HL-60 (cell line): ENCODE data around the gene IQCE.
A peak's percentile ranks its signal among the peaks of the same experiment; 100 is the strongest.

Experiments used
- DNase-seq, 2 experiments: peaks; one replicate each; pipeline ENCODE4 v3.0.0-alpha.2; 2010 to 2020; ENCODE audit warnings: low read depth in 1 of 2, low spot score in 1 of 2
- H3K27ac ChIP-seq: fragments of 250-450 bp; sonication (Bioruptor Pico); replicated peaks from 2 replicates; pipeline ENCODE4 v1.5.1; 2020; ENCODE audit warnings: mild to moderate bottlenecking, moderate library complexity
- H3K27me3 ChIP-seq: fragments of 250-450 bp; sonication (Bioruptor Pico); 2 replicates; pipeline ENCODE4 v1.5.1; 2021; ENCODE audit warnings: mild to moderate bottlenecking, moderate library complexity; ENCODE audit not compliant: insufficient read depth, poor library complexity, severe bottlenecking
- H3K4me3 ChIP-seq: replicated peaks from 2 replicates; pipeline ENCODE4 v1.5.1; 2011; ENCODE audit warnings: mild to moderate bottlenecking, control low read depth, low read length; ENCODE audit not compliant: insufficient read depth
- GABPA ChIP-seq: IDR thresholded peaks from 2 replicates; pipeline ENCODE4 v1.6.1; 2012; ENCODE audit warnings: low read depth
- POLR2AphosphoS5 ChIP-seq: IDR thresholded peaks from 2 replicates; pipeline ENCODE4 v1.6.1; 2012; ENCODE audit warnings: low read depth
- SPI1 ChIP-seq: IDR thresholded peaks from 2 replicates; pipeline ENCODE4 v1.6.1; 2012; ENCODE audit warnings: low read depth, mild to moderate bottlenecking, borderline replicate concordance
- TF ChIP-seq, protein P1 (sequence below): IDR thresholded peaks from 2 replicates; pipeline ENCODE4 v1.6.1; 2012; ENCODE audit warnings: low read depth; ENCODE audit not compliant: insufficient replicate concordance
- TF ChIP-seq, protein P2 (sequence below): IDR thresholded peaks from one replicate; pipeline ENCODE4 v1.5.1; 2011; ENCODE audit warnings: low read length, control low read depth, inconsistent platforms; ENCODE audit not compliant: insufficient read depth

Gene IQCE

DNA sequence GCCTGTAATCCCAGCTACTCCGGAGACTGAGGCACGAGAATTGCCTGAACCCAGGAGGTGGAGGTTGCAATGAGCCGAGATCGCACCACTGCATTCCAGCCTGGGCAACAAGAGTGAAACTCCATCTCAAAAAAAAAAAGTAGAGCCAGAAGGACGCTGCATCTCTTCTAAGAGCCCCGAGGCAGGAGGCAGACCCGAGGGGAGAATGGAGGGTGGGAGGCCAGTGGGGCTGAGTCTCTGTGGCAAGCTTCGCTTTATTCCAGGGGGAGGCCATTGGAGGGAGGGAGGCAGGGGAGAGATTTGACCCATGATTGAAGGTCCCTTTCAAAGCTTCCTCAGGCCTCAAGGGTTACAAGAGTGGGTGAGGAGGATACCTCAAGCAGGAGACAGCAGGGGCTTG is 91.7 kb downstream of the IQCE start:
- no peak overlapping the region for H3K27ac ChIP-seq
- no peak overlapping the region for H3K4me3 ChIP-seq
- no peak for DNase-seq
- no peaks in the 10 kb centered on the region for H3K27me3 ChIP-seq
- TF ChIP-seq, protein P1, sequence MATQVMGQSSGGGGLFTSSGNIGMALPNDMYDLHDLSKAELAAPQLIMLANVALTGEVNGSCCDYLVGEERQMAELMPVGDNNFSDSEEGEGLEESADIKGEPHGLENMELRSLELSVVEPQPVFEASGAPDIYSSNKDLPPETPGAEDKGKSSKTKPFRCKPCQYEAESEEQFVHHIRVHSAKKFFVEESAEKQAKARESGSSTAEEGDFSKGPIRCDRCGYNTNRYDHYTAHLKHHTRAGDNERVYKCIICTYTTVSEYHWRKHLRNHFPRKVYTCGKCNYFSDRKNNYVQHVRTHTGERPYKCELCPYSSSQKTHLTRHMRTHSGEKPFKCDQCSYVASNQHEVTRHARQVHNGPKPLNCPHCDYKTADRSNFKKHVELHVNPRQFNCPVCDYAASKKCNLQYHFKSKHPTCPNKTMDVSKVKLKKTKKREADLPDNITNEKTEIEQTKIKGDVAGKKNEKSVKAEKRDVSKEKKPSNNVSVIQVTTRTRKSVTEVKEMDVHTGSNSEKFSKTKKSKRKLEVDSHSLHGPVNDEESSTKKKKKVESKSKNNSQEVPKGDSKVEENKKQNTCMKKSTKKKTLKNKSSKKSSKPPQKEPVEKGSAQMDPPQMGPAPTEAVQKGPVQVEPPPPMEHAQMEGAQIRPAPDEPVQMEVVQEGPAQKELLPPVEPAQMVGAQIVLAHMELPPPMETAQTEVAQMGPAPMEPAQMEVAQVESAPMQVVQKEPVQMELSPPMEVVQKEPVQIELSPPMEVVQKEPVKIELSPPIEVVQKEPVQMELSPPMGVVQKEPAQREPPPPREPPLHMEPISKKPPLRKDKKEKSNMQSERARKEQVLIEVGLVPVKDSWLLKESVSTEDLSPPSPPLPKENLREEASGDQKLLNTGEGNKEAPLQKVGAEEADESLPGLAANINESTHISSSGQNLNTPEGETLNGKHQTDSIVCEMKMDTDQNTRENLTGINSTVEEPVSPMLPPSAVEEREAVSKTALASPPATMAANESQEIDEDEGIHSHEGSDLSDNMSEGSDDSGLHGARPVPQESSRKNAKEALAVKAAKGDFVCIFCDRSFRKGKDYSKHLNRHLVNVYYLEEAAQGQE, result no peak
- TF ChIP-seq, protein P2, sequence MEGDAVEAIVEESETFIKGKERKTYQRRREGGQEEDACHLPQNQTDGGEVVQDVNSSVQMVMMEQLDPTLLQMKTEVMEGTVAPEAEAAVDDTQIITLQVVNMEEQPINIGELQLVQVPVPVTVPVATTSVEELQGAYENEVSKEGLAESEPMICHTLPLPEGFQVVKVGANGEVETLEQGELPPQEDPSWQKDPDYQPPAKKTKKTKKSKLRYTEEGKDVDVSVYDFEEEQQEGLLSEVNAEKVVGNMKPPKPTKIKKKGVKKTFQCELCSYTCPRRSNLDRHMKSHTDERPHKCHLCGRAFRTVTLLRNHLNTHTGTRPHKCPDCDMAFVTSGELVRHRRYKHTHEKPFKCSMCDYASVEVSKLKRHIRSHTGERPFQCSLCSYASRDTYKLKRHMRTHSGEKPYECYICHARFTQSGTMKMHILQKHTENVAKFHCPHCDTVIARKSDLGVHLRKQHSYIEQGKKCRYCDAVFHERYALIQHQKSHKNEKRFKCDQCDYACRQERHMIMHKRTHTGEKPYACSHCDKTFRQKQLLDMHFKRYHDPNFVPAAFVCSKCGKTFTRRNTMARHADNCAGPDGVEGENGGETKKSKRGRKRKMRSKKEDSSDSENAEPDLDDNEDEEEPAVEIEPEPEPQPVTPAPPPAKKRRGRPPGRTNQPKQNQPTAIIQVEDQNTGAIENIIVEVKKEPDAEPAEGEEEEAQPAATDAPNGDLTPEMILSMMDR, result no peak
- no peak for TF ChIP-seq POLR2AphosphoS5
- no peak for TF ChIP-seq GABPA
- TF ChIP-seq SPI1, result no peak

DNA sequence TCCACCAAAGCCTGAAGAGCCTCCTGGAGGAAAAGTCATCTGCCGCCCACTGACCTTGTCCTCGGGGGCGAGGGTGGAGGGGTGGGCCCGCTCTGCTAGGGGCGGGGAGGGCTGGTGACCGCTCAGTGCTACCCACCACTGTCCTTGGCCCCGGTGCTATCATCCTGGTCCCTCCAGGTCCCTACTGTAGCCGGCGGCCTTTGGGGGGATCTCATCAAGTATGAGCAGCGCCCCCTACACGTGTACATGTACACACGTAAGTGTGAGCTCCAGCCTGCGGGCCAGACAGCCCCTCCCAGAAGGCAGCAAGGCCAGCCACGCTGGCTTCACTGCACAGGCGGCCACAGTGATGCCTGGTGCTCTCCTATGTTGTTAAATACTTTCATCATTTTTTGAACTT is 92.6 kb downstream of the IQCE start:
- no peak overlapping the region for H3K4me3 ChIP-seq
- TF ChIP-seq, protein P2, result peak; percentile 11
- TF ChIP-seq SPI1 (no peak), GABPA (no peak)
- peak in 1 of 2 experiments; percentile 31 for DNase-seq
- no peaks in the 10 kb centered on the region for H3K27me3 ChIP-seq
- no peak overlapping the region for H3K27ac ChIP-seq

DNA sequence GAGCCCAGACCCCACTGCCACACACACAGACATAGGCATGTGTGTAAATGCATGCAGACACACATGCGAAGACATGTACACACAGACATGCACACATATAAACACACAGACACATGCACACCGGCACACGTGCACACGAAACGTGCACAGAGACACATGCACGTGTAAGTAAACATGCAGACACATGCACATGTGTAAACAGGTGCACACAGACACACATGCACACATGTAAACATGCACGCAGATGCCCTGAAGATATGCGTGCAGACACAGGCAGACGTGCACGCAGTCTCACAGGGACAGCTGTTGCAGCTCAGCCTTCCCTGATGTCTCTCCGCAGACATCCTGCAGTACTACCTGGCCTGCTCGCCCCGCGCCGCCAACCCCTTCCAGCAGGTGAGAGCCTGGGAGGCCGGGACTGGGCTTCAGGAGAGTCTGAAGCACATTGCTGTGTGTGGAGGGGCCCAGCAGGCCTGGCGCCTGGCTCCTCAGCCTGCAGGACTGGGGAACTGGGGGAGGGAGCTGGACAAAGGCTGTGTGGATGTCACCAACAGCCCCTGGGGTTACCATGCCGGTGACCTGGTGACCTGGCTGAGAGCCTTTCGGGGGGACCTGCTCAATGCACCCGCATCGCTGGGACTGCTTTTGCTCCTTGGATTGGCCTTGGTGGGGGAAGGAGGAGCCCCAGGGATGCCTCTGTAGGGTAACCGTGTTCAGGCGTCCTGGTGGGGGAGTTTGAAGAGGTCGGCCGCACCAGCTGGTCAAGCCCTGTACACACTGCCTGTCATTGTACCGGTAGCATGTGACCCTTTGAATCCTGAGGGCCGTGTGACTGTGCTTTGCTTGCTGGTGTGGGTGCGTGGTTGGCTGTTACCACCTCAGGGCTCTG is 93.3 kb downstream of the IQCE start:
- no peaks in the 10 kb centered on the region for H3K27me3 ChIP-seq
- TF ChIP-seq SPI1, result no peak
- no peak for TF ChIP-seq POLR2AphosphoS5
- no peak for TF ChIP-seq GABPA
- TF ChIP-seq, protein P2, result no peak
- TF ChIP-seq, protein P1, result no peak
- DNase-seq, result no peak
- no peak overlapping the region for H3K4me3 ChIP-seq
- H3K27ac ChIP-seq, result no peak overlapping the region
